Heart left ventricle (tissue), 13 donors: ENCODE data around the gene PBX1.

Source experiments
- CTCF ChIP-seq, 12 donors: fragments of 200-600 bp; sonication (generic) in 4 of 12; IDR thresholded peaks; one replicate each; pipeline versions ENCODE4 v1.5.0 to v1.8.0; 2018 to 2022; ENCODE audit warnings: antibody characterized with exemption in 12 of 12, mild to moderate bottlenecking in 5 of 12
- POLR2A ChIP-seq, 2 donors: fragments of 450-650 bp; IDR thresholded peaks; one replicate each; pipeline ENCODE4 v1.6.1; 2017; ENCODE audit warnings: antibody characterized with exemption in 2 of 2, mild to moderate bottlenecking in 2 of 2, moderate library complexity in 2 of 2
- donor health status: ischemic (EF 13 %, LVEDD 7.1; RV severe dilation, severe dysfunction).
- donor health status: DM: no; HTN: yes; CAD: no.
- donor health status: DM: no; HTN: no; CAD: no.
- donor health status: ischemic (EF 25% LVEDD 6.9; RV normal size, moderate dysfunction).
- donor health status: ischemic (EF 25% LVEDD 5.7; RV mildly dilated, moderate dysfunction).
- donor health status: ischemic (EF 35%, LVEDD 5.7; RV mildly dilated, moderate dysfunction).
- donor health status: nonischemic (EF 11% LVEDD 7.7; RV severe dilation, severe dysfunction).
- donor health status: DM: yes; HTN: yes; CAD: no.
- donor health status: PGD.
- donor health status: ischemic (EF 29% LVEDD 5.4; RV normal size, mild dysfunction).
- donor health status: nonischemic (EF 23%, LVEDD 6.1; RV moderate dilation, normal function).

- TF ChIP-seq CTCF (IDR thresholded peaks at IDR 0.05) (no peak), POLR2A (IDR thresholded peaks at IDR 0.05) (no peak)
Measured at GRCh38 chr1:164757625-164758024, 198.6 kb downstream of the PBX1 start.
